ENCODE data around the gene ULK4.
"Not testable (repeated sequence)": the region's sequence is repeated elsewhere in the genome, so short reads cannot be mapped to it uniquely, and the experiment has no call there.

Gene ULK4

GRCh38 chr3:41746215-41746614, 215.7 kb downstream of the ULK4 start:
- no peak for DNase-seq

DNA sequence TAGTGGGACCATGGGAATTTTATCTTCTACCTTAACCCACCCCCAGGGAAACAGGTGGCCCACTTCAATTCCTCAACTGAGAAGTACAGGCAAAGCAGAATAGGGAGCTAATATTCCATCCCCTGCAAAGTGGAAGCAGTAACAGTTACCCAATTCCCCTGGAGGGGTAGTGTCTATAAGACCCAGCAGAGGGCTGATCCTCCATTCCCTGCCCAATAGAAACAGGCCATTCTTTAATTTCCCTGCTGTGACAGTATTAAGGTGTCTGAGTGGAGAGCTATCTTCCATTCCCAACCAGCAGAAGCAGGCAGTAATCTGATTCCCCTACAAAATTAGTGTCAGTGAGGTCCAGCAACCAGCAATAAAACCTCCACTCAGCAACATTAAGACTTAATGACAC, 219.8 kb downstream of the ULK4 start:
- DNase-seq, result no peak

GRCh38 chr3:41740374-41740886, 221.5 kb downstream of the ULK4 start:
- DNase-seq, result no peak

GRCh38 chr3:41726891-41727290, 235.0 kb downstream of the ULK4 start:
- DNase-seq, result no peak

- no peak for DNase-seq
Observed at GRCh38 chr3:41717641-41718040, 244.3 kb downstream of the ULK4 start.

GRCh38 chr3:41716471-41716870, 245.4 kb downstream of the ULK4 start:
- no peak for DNase-seq

- DNase-seq, result no peak
Observed at GRCh38 chr3:41715376-41715775, 246.5 kb downstream of the ULK4 start.

DNA sequence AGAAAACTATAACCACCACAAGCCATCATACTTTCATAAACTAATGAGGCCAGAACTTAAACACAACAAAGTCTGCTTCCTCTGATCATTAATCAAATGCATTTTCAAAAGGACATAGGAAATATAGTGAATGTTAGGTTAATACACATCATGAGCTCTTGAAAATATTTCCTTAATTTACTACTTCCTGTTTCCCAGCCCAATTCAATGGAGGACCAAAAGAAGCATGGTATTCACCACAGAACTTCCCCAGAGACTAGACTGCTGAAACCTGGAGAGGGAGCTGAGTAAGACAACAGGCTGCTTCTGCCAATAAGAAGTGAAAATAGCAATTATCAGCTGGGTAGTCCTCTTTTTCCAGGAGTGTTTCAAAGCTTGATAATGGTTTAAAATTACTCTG, 250.3 kb downstream of the ULK4 start:
- DNase-seq, result no peak

DNA sequence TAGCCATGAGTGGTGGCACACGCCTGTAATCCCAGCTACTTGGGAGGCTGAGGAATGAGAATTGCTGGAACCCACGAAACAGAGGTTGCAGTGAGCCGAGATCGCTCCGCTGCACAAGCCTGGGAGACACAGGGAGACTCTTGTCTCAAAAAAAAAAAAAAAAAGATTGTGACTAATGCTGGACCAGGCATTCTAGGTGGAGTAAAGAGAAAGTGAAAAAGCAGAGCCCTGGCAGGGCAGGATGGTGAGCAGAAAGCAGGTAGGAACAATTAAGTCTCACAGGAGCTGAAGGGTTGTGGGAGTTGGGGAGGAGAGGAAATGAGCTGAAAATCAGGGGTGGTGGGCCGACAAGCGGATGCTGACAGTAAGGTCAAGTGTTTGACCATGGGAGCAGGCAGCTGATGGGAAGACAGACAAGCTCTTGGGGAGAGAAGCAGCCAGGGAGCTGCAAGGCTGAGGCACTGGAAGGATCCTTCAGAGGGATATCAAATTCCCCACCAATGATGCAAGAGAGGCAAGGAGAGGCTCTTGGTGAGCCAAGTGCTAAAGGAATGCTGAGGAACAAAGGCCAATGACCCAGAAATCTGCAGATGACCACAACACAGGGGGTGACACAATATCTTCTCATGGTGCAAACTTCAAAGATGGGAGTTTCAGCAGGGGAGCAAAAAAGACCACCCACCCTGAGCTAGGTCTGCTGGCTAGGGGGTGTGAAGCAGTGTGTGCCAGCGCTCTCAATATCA, 251.1 kb downstream of the ULK4 start:
- DNase-seq, result no peak

DNA sequence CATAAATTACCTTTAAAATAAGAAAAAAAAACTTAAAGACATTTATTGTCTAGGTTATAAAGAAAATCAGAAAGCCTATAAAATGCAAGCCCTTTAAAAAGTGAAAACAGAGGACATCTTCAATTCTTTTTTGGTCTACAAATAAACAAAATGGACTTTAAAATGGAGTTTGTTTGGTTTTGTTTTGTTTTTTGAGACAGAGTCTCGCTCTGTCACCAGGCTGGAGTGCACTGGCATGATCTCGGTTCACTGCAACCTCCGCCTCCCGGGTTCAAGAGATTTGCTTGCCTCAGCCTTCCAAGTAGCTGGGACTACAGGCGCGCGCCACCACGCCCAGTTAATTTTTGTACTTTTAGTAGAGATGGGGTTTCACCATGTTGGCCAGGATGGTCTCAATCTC, 252.7 kb downstream of the ULK4 start:
- DNase-seq, result not testable (repeated sequence)

GRCh38 chr3:41708176-41708575, 253.7 kb downstream of the ULK4 start:
- no peak for DNase-seq

DNA sequence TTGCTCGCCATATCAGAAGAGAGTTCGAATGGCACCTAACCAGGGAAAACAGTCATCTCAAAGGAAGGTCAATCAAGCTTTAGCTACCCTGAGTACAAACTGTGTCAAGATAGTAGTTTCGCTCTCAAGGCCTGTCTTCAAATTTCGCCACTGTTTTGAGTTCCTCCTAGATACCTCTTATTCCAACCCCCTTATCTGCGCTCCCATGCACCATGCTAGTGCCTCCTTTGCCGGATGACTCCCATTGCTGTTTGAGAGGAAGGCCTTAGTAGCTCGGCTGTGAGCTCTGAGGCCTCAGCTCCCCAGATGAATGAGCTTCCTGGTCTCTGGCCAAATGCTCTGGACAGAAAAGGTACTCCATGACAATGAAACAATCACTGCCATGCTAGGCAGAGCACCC, 256.0 kb downstream of the ULK4 start:
- no peak for DNase-seq

GRCh38 chr3:41701191-41701698, 260.7 kb downstream of the ULK4 start:
- DNase-seq, result no peak

- DNase-seq, result no peak
Observed at GRCh38 chr3:41700155-41700554, 261.7 kb downstream of the ULK4 start.

DNA sequence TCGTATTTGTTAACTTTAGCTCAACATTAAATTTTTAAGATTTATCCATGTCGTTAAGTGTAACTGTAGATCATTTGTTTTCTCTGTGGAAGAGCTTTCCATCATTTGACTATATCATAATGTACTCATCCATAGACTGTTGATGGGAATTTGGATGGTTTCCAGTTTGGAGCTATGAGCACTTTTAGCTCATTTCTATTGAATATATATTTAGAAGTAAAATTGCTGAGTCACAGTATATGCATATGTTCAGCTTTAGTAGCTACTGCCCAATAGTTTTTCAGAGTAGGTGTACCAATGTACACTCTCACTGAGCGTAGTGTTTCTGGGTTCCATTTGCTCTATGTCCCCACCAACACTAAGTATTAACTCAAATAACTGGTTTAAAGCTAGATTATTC, 263.0 kb downstream of the ULK4 start:
- no peak for DNase-seq

GRCh38 chr3:41697702-41698101, 264.2 kb downstream of the ULK4 start:
- DNase-seq, result no peak

GRCh38 chr3:41695806-41696205, 266.1 kb downstream of the ULK4 start:
- DNase-seq, result not testable (repeated sequence)

DNA sequence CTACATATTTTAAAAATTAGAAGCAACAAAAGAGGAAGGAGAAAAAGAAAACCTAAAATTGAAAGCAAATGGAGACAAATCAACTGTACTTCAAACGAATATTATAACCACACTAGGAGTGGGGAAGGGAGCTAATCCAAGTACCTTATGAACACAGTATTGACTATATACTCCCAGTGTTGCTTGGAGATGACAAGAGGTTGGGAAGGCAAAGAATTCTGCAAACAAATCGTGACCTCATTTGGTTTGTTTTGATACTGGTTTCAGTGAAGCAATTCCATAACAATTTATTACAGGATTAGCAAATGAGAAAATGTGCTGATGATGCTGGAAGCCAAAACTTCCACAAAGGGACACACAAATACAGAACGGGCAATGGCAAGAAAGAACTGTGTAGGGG, 268.1 kb downstream of the ULK4 start:
- no peak for DNase-seq

DNA sequence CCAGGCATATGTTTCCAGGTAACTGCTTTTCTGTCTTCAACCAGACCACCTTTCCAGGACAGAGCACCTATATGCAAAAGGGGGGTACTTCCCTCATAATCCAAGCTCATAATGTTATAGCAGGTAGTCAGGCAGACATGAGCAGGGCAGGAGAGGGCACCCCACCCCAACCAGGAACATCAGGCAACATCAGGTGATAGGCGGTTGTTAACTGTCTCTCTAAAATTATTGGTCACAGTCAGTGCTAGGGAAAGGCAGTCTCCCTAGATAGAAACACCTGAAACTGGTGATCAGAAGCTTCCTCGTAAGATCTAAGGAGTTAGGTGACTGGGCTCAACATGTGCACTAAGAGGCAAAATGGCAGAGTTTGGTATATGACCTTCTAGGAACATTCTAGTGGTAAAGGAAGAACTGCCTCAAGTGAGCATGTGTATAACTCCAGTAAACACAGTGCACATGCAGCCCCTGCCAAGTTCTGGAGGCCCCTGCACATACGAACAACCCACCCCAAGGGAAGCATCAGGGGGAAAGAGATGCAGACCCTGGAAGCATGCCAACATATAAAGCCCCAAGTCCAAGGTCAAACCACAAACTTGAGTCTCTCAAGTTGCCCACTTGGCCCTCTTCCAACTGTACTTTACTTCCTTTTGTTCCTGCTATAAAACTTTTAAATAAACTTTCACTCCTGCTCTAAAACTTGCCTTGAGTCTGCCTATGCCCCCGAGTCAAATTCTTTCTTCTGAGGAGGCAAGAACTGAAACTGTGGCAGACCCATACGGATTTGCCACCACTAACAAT, 270.9 kb downstream of the ULK4 start:
- DNase-seq, result no peak

DNA sequence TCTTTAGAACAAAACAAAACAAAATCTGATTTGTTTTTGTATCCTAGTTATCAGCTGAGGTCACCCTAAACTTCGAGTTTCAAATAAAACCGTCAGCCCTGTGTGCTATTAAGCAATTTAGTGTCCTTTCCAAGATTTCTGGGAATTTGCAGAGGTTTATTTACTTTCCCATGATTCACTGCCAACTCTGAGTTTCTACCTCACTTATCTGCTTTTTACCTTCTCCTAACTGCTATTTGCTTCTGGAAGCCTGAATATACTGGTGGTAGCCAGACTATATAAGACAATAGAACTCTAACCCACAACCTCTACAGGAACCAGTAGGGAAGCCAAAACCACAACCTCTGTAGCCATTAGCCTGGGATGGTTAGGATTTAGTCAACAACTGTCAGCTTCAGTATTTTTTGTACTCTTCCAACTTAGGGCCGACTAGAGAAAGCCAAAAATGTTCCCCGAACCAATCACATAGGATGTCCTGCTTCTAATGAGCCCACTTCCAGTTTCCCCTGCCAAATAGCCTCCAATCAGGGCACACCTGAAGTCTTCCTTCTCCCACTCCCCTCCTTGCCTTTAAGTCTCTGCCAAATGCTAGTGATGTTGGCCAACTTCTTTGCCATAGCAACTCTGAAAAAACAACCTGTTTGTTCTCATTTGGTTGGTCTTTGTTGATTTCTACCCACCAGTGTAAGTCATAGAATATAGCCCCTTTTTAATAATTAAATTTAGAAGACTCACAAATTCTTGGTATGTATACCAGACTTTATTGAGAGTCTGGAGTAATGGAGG, 273.1 kb downstream of the ULK4 start:
- DNase-seq, result no peak

GRCh38 chr3:41684797-41685735, 276.8 kb downstream of the ULK4 start:
- no peak for DNase-seq

Measured in NCI-H1436 (cell line).